DOHH2 (cell line): ENCODE results near the gene CRISPLD2.

Experiments used
- H3F3A ChIP-seq: fragments of 200-600 bp; sonication (generic), shearing (Covaris generic); 2 replicates; pipeline ENCODE4 v1.6.0; 2016; ENCODE audit warnings: antibody characterized with exemption, mild to moderate bottlenecking; ENCODE audit not compliant: control insufficient read depth, insufficient read depth
- H3K27ac ChIP-seq: fragments of 200-600 bp; sonication (generic); 2 replicates; pipeline ENCODE4 v1.5.1; 2014; ENCODE audit warnings: low read depth, mild to moderate bottlenecking, low read length, moderate library complexity
- H3K27me3 ChIP-seq: fragments of 200-600 bp; sonication (generic); 2 replicates; pipeline ENCODE4 v1.6.1; 2014; ENCODE audit warnings: mild to moderate bottlenecking, low read length, mixed read lengths; ENCODE audit not compliant: control insufficient read depth
- H3K36me3 ChIP-seq: fragments of 200-600 bp; sonication (generic); 2 replicates; pipeline ENCODE4 v1.6.1; 2014; ENCODE audit warnings: mild to moderate bottlenecking, low read length, moderate library complexity, mixed read lengths; ENCODE audit not compliant: control insufficient read depth
- H3K4me1 ChIP-seq: fragments of 200-600 bp; sonication (generic); 2 replicates; pipeline ENCODE4 v1.6.1; 2014; ENCODE audit warnings: mild to moderate bottlenecking, low read length, mixed read lengths; ENCODE audit not compliant: control insufficient read depth
- H3K4me2 ChIP-seq: fragments of 200-600 bp; sonication (generic); 2 replicates; pipeline ENCODE4 v1.6.0; 2014; ENCODE audit warnings: mild to moderate bottlenecking, low read length, moderate library complexity
- H3K4me3 ChIP-seq: fragments of 200-600 bp; sonication (generic); 2 replicates; pipeline ENCODE4 v1.5.1; 2014; ENCODE audit warnings: mild to moderate bottlenecking, low read length, mixed read lengths
- H3K79me2 ChIP-seq: fragments of 200-600 bp; sonication (generic); 2 replicates; pipeline ENCODE4 v1.6.1; 2014; ENCODE audit warnings: mild to moderate bottlenecking, low read length, mixed read lengths; ENCODE audit not compliant: control insufficient read depth
- H3K9me2 ChIP-seq: fragments of 200-600 bp; sonication (generic); replicated peaks from 2 replicates; pipeline ENCODE4 v1.6.1; 2014; ENCODE audit warnings: mild to moderate bottlenecking, low read length, mixed read lengths; ENCODE audit not compliant: control insufficient read depth
- H3K9me3 ChIP-seq: fragments of 200-600 bp; sonication (generic); 2 replicates; pipeline ENCODE4 v1.6.1; 2014; ENCODE audit warnings: antibody characterized with exemption, low read length, mixed read lengths; ENCODE audit not compliant: control insufficient read depth, insufficient read depth
- H4K20me1 ChIP-seq: fragments of 200-600 bp; sonication (generic); 2 replicates; pipeline ENCODE4 v1.6.0; 2014; ENCODE audit warnings: low read depth, mild to moderate bottlenecking, antibody characterized with exemption, low read length, moderate library complexity; ENCODE audit not compliant: control insufficient read depth, insufficient read depth
- CTCF ChIP-seq: fragments of 200-600 bp; sonication (generic); IDR thresholded peaks from one replicate; pipeline ENCODE4 v1.5.1; 2014; ENCODE audit warnings: antibody characterized with exemption, mild to moderate bottlenecking, low read depth, low read length; ENCODE audit not compliant: poor library complexity, severe bottlenecking
- EZH2phosphoT487 ChIP-seq: fragments of 200-600 bp; sonication (generic); IDR thresholded peaks from 2 replicates; pipeline ENCODE4 v1.6.1; 2017; ENCODE audit warnings: borderline replicate concordance, mild to moderate bottlenecking, antibody characterized with exemption, low read length, moderate library complexity, mixed read lengths

Gene CRISPLD2

GRCh38 chr16:84874004-84874435 lies 54.2 kb downstream of the CRISPLD2 start:
- Histone ChIP-seq H3K27me3 (peaks cover 9% of the 10 kb centered on the region; the same call in 1 of the 2 replicates), H3K4me2 (no peak overlapping the region), H3K36me3 (no peaks in the 10 kb centered on the region), H4K20me1 (no peaks in the 10 kb centered on the region), H3K4me3 (no peak overlapping the region), H3K9me3 (no peaks in the 10 kb centered on the region), H3K4me1 (no peaks in the 10 kb centered on the region), H3K79me2 (no peaks in the 10 kb centered on the region), H3K9me2 (no peaks in the 10 kb centered on the region), H3K27ac (no peak overlapping the region), H3F3A (no peaks in the 10 kb centered on the region)
- TF ChIP-seq CTCF: no peak
- no peak for TF ChIP-seq EZH2phosphoT487

- H3K9me3 ChIP-seq: no peaks in the 10 kb centered on the region
- no peaks in the 10 kb centered on the region for H3K4me1 ChIP-seq
- H3K36me3 ChIP-seq: no peaks in the 10 kb centered on the region
- H3K4me2 ChIP-seq: no peak overlapping the region
- peaks cover 9% of the 10 kb centered on the region; the same call in 1 of the 2 replicates for H3K27me3 ChIP-seq
- no peak overlapping the region for H3K4me3 ChIP-seq
- H3K9me2 ChIP-seq: no peaks in the 10 kb centered on the region
- H3K27ac ChIP-seq: no peak overlapping the region
- H3K79me2 ChIP-seq: no peaks in the 10 kb centered on the region
- TF ChIP-seq EZH2phosphoT487: no peak
- no peak for TF ChIP-seq CTCF
- no peaks in the 10 kb centered on the region for H4K20me1 ChIP-seq
- no peaks in the 10 kb centered on the region for H3F3A ChIP-seq
Measured at GRCh38 chr16:84874553-84874952, 54.8 kb downstream of the CRISPLD2 start.

GRCh38 chr16:84874983-84875382 lies 55.2 kb downstream of the CRISPLD2 start:
- Histone ChIP-seq H3K36me3 (no peaks in the 10 kb centered on the region), H3F3A (no peaks in the 10 kb centered on the region), H3K9me2 (no peaks in the 10 kb centered on the region), H3K27ac (no peak overlapping the region), H3K9me3 (no peaks in the 10 kb centered on the region), H3K27me3 (peaks cover 9% of the 10 kb centered on the region; the same call in 1 of the 2 replicates), H3K79me2 (no peaks in the 10 kb centered on the region), H3K4me1 (no peaks in the 10 kb centered on the region), H3K4me2 (no peak overlapping the region), H3K4me3 (no peak overlapping the region), H4K20me1 (no peaks in the 10 kb centered on the region)
- no peak for TF ChIP-seq EZH2phosphoT487
- no peak for TF ChIP-seq CTCF
